Measurements from ENCODE around the gene SSTR4.

SSTR4 gene

GRCh38 chr20:23065266-23066201 is 30.4 kb downstream of the SSTR4 start:
- DNase-seq (ENCODE audit: low read depth in 2 of 2) = no peak

GRCh38 chr20:23066772-23067171 is 31.7 kb downstream of the SSTR4 start:
- DNase-seq (ENCODE audit: low read depth in 2 of 2) = no peak

GRCh38 chr20:23068283-23068682 is 33.2 kb downstream of the SSTR4 start:
- DNase-seq (ENCODE audit: low read depth in 2 of 2) = no peak

GRCh38 chr20:23069108-23069507 is 34.0 kb downstream of the SSTR4 start:
- DNase-seq (ENCODE audit: low read depth in 2 of 2) = no peak

- no peak for DNase-seq (ENCODE audit: low read depth in 2 of 2)
These were observed 36.3 kb downstream of the SSTR4 start for GRCh38 chr20:23071398-23071797.

GRCh38 chr20:23071996-23072395 is 36.9 kb downstream of the SSTR4 start:
- DNase-seq (ENCODE audit: low read depth in 2 of 2) = no peak

GRCh38 chr20:23072892-23073586 is 37.9 kb downstream of the SSTR4 start:
- DNase-seq (ENCODE audit: low read depth in 2 of 2) = no peak

GRCh38 chr20:23074052-23074451 is 38.9 kb downstream of the SSTR4 start:
- no peak for DNase-seq (ENCODE audit: low read depth in 2 of 2)

GRCh38 chr20:23077277-23077676 is 42.2 kb downstream of the SSTR4 start:
- no peak for DNase-seq (ENCODE audit: low read depth in 2 of 2)

GRCh38 chr20:23078351-23079015 is 43.4 kb downstream of the SSTR4 start:
- DNase-seq (ENCODE audit: low read depth in 2 of 2) = no peak

- DNase-seq (ENCODE audit: low read depth in 2 of 2) = no peak
These were observed 43.9 kb downstream of the SSTR4 start for GRCh38 chr20:23079016-23079351.

- DNase-seq (ENCODE audit: low read depth in 2 of 2) = no peak
These were observed 44.8 kb downstream of the SSTR4 start for GRCh38 chr20:23079926-23080325.

GRCh38 chr20:23080521-23080920 is 45.4 kb downstream of the SSTR4 start:
- no peak for DNase-seq (ENCODE audit: low read depth in 2 of 2)

- no peak for DNase-seq (ENCODE audit: low read depth in 2 of 2)
These were observed 46.2 kb downstream of the SSTR4 start for GRCh38 chr20:23081263-23081819.

- no peak for DNase-seq (ENCODE audit: low read depth in 2 of 2)
These were observed 47.9 kb downstream of the SSTR4 start for GRCh38 chr20:23082846-23083552.

GRCh38 chr20:23083553-23084220 is 48.6 kb downstream of the SSTR4 start:
- DNase-seq (ENCODE audit: low read depth in 2 of 2) = no peak

GRCh38 chr20:23084282-23084844 is 49.3 kb downstream of the SSTR4 start:
- DNase-seq (ENCODE audit: low read depth in 2 of 2) = no peak

GRCh38 chr20:23084845-23085365 is 49.8 kb downstream of the SSTR4 start:
- no peak for DNase-seq (ENCODE audit: low read depth in 2 of 2)

GRCh38 chr20:23085436-23086055 is 50.4 kb downstream of the SSTR4 start:
- no peak for DNase-seq (ENCODE audit: low read depth in 2 of 2)

- no peak for DNase-seq (ENCODE audit: low read depth in 2 of 2)
These were observed 51.0 kb downstream of the SSTR4 start, which contains the start of gene CD93 for GRCh38 chr20:23086056-23086566. Gene CD93 (minus strand): TSS chr20:23086324. CDS start chr20:23086192, 132 bp downstream.
